Measurements from ENCODE around the gene USF2.

DNA sequence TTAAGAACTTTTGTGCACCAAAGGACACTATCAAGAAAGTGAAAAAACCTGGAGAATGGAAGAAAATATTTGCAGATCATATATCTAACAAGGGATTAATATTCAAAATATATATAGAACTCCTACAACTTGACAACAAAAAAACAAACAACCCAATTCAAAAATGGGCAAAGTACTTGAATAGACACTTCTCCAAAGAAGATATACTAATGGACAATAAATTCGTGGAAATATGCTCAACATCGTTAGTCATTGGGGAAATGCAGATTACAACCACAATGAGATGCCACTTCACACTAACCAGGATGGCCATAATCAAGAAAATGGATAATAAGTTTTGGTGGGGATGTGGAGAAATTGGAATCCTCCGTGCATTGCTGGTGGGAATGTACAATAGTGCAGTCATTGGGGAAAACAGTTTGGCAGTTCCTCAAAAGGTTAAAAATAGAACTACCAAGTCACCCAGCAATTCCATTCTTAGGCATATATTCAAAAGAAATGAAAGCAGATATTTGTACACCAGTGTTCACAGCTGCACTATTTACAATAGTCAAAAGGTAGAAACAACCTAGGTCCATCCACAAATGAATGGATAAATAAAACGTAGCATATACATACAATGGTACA lies 22.2 kb upstream of the USF2 start:
- TF ChIP-seq EZH2 (IDR thresholded peaks at IDR 0.05; ENCODE audit: low read depth, low read length, severe bottlenecking) (no peak), ZNF274 (IDR thresholded peaks at IDR 0.05; ENCODE audit: borderline replicate concordance, extremely low read depth, low read length) (no peak), CTCF (IDR thresholded peaks at IDR 0.05; ENCODE audit: control extremely low read depth in 1 of 3, insufficient read depth in 1 of 3, low read depth in 1 of 3, low read length in 3 of 3) (no peak), KDM5A (IDR thresholded peaks at IDR 0.05; ENCODE audit: low read length) (no peak), POLR2A (IDR thresholded peaks at IDR 0.05; ENCODE audit: control extremely low read depth in 1 of 2, low read depth in 2 of 2, low read length in 2 of 2) (no peak), CTBP2 (IDR thresholded peaks at IDR 0.05; ENCODE audit: borderline replicate concordance, insufficient read depth, insufficient read length, low read length) (no peak), CBX8 (IDR thresholded peaks at IDR 0.05; ENCODE audit: borderline replicate concordance, low read depth, low read length) (no peak), USF2 (IDR thresholded peaks at IDR 0.05; ENCODE audit: low read length) (no peak)

Data from H1 (cell line).